A549 (cell line): ENCODE results near the gene TEKTIP1. TPM values are rescaled to one million over a fixed set of nuclear protein-coding genes. Genes with fewer than 3 reads are reported as not detected.

Experiments used
- ATAC-seq, 2 experiments: fragments of 200-7000 bp in 1 of 2; fragments of >200 bp in 1 of 2; cut with Nextera tagmentation in 1 of 2; cut with Tn5 transposase in 1 of 2; 3 replicates each; pipeline versions ENCODE4 v1.8.0 to v1.9.1; 2018 to 2020; ENCODE audit warnings: mild to moderate bottlenecking in 1 of 2, moderate library complexity in 1 of 2
- CTCF ChIA-PET: fragments of 300-600 bp; sonication (Branson Sonifier 250); formaldehyde crosslinking; extraction: SDS; loops from one replicate; lab custom pipeline; 2021; ENCODE audit warnings: antibody characterized with exemption, inconsistent platforms; lab: Yijun Ruan, JAX
- POLR2A ChIA-PET: fragments of 350-600 bp; formaldehyde crosslinking; extraction: SDS; loops from one replicate; lab custom pipeline; 2021; ENCODE audit warnings: antibody characterized with exemption, inconsistent platforms; lab: Yijun Ruan, JAX
- DNase-seq, 2 experiments: peaks; one replicate each; pipeline versions ENCODE4 v3.0.0 to v3.0.0-alpha.2; 2011 to 2016; ENCODE audit warnings: low read depth in 1 of 2, low spot score in 1 of 2
- FAIRE-seq: peaks from 2 replicates; lab custom pipeline; 2011; peaks lifted over from hg19 to GRCh38; lab: Jason Lieb, UNC
- H3K27ac ChIP-seq, 2 experiments: fragments of >200 bp; sonication (Bioruptor Twin); formaldehyde crosslinking; 3 replicates each; pipeline ENCODE4 v1.5.1; 2016 to 2017
- H3K4me1 ChIP-seq: fragments of >200 bp; sonication (Bioruptor Twin); formaldehyde crosslinking; 3 replicates; pipeline ENCODE4 v1.6.1; 2016
- H3K4me2 ChIP-seq: fragments of >200 bp; sonication (Bioruptor Twin); formaldehyde crosslinking; 3 replicates; pipeline ENCODE4 v1.6.1; 2016
- H3K4me3 ChIP-seq: fragments of >200 bp; sonication (Bioruptor Twin); formaldehyde crosslinking; 3 replicates; pipeline ENCODE4 v1.5.1; 2016
- H3K9me3 ChIP-seq: fragments of >200 bp; sonication (Bioruptor Twin); formaldehyde crosslinking; 3 replicates; pipeline ENCODE4 v1.6.1; 2016
- BHLHE40 ChIP-seq: IDR thresholded peaks from 2 replicates; pipeline ENCODE4 v1.6.1; 2012; ENCODE audit warnings: low read depth, low read length, inconsistent platforms
- CBX2 ChIP-seq: fragments of 200-600 bp; sonication (generic); IDR thresholded peaks from 2 replicates; pipeline ENCODE4 v1.6.1; 2016; ENCODE audit warnings: low read depth, mild to moderate bottlenecking, borderline replicate concordance
- CBX8 ChIP-seq: fragments of 200-600 bp; sonication (generic); IDR thresholded peaks from 2 replicates; pipeline ENCODE4 v1.6.1; 2016
- CHD2 ChIP-seq: fragments of 150-350 bp; IDR thresholded peaks from 2 replicates; pipeline ENCODE4 v1.6.1; 2014; ENCODE audit warnings: low read length; ENCODE audit not compliant: partially characterized antibody
- EHF ChIP-seq: fragments of 250-450 bp; sonication (Bioruptor Pico); IDR thresholded peaks from 2 replicates; pipeline ENCODE4 v1.5.0; 2020; ENCODE audit warnings: mild to moderate bottlenecking
- EP300 ChIP-seq, 2 experiments: fragments of >200 bp; sonication (Bioruptor Twin); formaldehyde crosslinking; IDR thresholded peaks; 2 replicates in 1 of 2; 3 replicates in 1 of 2; pipeline ENCODE4 v1.6.1; 2016 to 2017
- FOSL2 ChIP-seq, 2 experiments: fragments of 450-650 bp in 1 of 2; fragments of >200 bp in 1 of 2; sonication (Bioruptor Twin) in 1 of 2; formaldehyde crosslinking; IDR thresholded peaks; 2 replicates each; pipeline versions ENCODE4 v1.5.0 to v1.6.1; 2016 to 2020; ENCODE audit warnings: mild to moderate bottlenecking in 1 of 2, moderate library complexity in 1 of 2
- HOXA7 ChIP-seq: fragments of 250-450 bp; sonication (Bioruptor Pico); IDR thresholded peaks from 2 replicates; pipeline ENCODE4 v1.5.0; 2020; ENCODE audit warnings: mild to moderate bottlenecking, moderate library complexity
- HOXB13 ChIP-seq: fragments of 250-450 bp; sonication (Bioruptor Pico); IDR thresholded peaks from 2 replicates; pipeline ENCODE4 v1.5.0; 2020; ENCODE audit warnings: low read depth, mild to moderate bottlenecking, moderate library complexity
- HOXB5 ChIP-seq: fragments of 250-450 bp; sonication (Bioruptor Pico); IDR thresholded peaks from 2 replicates; pipeline ENCODE4 v1.5.0; 2020; ENCODE audit warnings: mild to moderate bottlenecking, moderate library complexity
- KDM5A ChIP-seq: fragments of 200-600 bp; sonication (generic); IDR thresholded peaks from 2 replicates; pipeline ENCODE4 v1.6.1; 2016; ENCODE audit warnings: antibody characterized with exemption, mild to moderate bottlenecking
- MAFK ChIP-seq: fragments of 450-650 bp; IDR thresholded peaks from 2 replicates; pipeline ENCODE4 v1.6.1; 2014; ENCODE audit not compliant: partially characterized antibody
- MAZ ChIP-seq: fragments of 150-350 bp; IDR thresholded peaks from 2 replicates; pipeline ENCODE4 v1.6.1; 2014; ENCODE audit warnings: antibody characterized with exemption, low read depth, low read length, borderline replicate concordance
- NFE2L2 ChIP-seq: fragments of 150-350 bp; conservative IDR thresholded peaks from 2 replicates; pipeline ENCODE4 v1.6.1; 2014; ENCODE audit warnings: low read length
- NPAS2 ChIP-seq: fragments of 250-450 bp; sonication (Bioruptor Pico); IDR thresholded peaks from 2 replicates; pipeline ENCODE4 v1.8.0; 2022; ENCODE audit warnings: mild to moderate bottlenecking, moderate library complexity, borderline replicate concordance
- PHF8 ChIP-seq: fragments of 200-600 bp; sonication (generic); IDR thresholded peaks from 2 replicates; pipeline ENCODE4 v1.6.1; 2016; ENCODE audit warnings: low read depth, mild to moderate bottlenecking, antibody characterized with exemption, moderate library complexity, borderline replicate concordance
- SMC3 ChIP-seq: fragments of >200 bp; sonication (Bioruptor Twin); formaldehyde crosslinking; IDR thresholded peaks from 3 replicates; pipeline ENCODE4 v1.6.1; 2018; ENCODE audit warnings: inconsistent platforms
- SREBF2 ChIP-seq: fragments of 450-650 bp; IDR thresholded peaks from 2 replicates; pipeline ENCODE4 v1.6.1; 2014; ENCODE audit warnings: mild to moderate bottlenecking, moderate library complexity
- TFCP2L1 ChIP-seq: fragments of 250-450 bp; sonication (Bioruptor Pico); IDR thresholded peaks from 2 replicates; pipeline ENCODE4 v1.5.0; 2021; ENCODE audit warnings: mild to moderate bottlenecking
- TP53 ChIP-seq: fragments of 250-450 bp; sonication (Bioruptor Pico); IDR thresholded peaks from 2 replicates; pipeline ENCODE4 v1.5.0; 2021; ENCODE audit warnings: mild to moderate bottlenecking, moderate library complexity
- ZFP36 ChIP-seq: fragments of 450-650 bp; IDR thresholded peaks from 2 replicates; pipeline ENCODE4 v1.6.1; 2014; ENCODE audit warnings: borderline replicate concordance; ENCODE audit not compliant: partially characterized antibody
- ZNF302 ChIP-seq: fragments of 250-450 bp; sonication (Bioruptor Pico); IDR thresholded peaks from 2 replicates; pipeline ENCODE4 v1.9.0; 2021; ENCODE audit warnings: inconsistent platforms, mild to moderate bottlenecking, moderate library complexity
- ZSCAN20 ChIP-seq: fragments of 250-450 bp; sonication (Bioruptor Pico); IDR thresholded peaks from 2 replicates; pipeline ENCODE4 v1.8.0; 2022; ENCODE audit warnings: mild to moderate bottlenecking, moderate library complexity
- WGBS: methylation state at CpG from one replicate; pipeline ENCODE4 v1.1.6; 2017; ENCODE audit errors: missing lambda C conversion rate; 5-methylcytosine and 5-hydroxymethylcytosine counted together
- polyA plus RNA-seq, 4 experiments: library from polyadenylated mRNA; depleted of rRNA in 3 of 4; stranded (reverse); fragments of >200 nt; fragmentation: RNase III in 1 of 4; extraction: RNeasy Plus Mini Kit Qiagen cat#74134 plus additional on column Dnase treatment in 1 of 4; gene quantifications; 2 replicates in 3 of 4; 3 replicates in 1 of 4; pipeline ENCODE4 v1.2.3, GENCODE V29; 2011 to 2017
- TF ChIP-seq, protein P1 (sequence below): fragments of >200 bp; sonication (Bioruptor Twin); formaldehyde crosslinking; IDR thresholded peaks from 2 replicates; pipeline ENCODE4 v1.6.1; 2016
- TF ChIP-seq, protein P2 (sequence below): IDR thresholded peaks from 2 replicates; pipeline ENCODE4 v1.6.1; 2012
- TF ChIP-seq, protein P3 (sequence below): IDR thresholded peaks from 2 replicates; pipeline ENCODE4 v1.6.1; 2012; ENCODE audit warnings: low read depth, borderline replicate concordance
- TF ChIP-seq, protein P4 (sequence below): fragments of 450-650 bp; IDR thresholded peaks from 2 replicates; pipeline ENCODE4 v1.6.1; 2014; ENCODE audit warnings: antibody characterized with exemption

The TEKTIP1 gene
- polyA plus RNA-seq, 2 of the 4 experiments (the other 2 are of a cell fraction) = not detected

DNA sequence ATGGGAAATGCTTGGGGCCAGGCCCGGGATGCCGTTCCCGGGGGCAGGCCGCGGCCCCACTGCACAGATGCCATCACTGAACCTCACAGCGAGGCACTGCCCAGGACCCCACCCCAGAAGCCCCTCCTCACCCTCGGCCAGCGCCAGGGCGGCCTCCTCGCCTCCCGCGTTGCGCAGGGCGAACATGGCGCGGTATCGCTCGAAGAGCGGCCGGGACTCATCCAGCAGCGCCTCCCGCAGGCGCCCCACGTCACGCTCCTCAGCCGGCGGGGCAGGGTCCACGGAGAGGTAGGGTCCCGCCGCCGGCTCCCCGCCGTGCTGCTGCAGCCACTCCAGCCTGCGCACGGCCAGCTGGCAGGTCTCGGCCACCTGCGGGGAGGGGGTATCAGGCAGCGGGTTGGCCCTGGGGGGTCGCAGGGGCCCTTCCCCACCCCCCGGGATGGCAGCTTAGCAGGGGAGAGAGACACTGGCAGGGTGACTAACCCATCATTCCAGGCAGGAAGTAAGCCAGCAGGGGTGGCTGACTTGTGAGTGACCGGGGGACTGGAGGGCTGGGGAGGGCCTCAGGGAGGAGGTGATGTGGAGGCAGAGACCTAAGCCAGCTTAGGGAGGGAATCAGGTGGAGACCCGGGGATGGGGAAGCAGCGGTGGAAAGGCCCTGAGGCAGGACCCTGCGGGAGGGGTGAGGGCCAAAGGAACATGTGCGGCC lies 46.7 kb upstream of the TEKTIP1 start:
- no peak overlapping the region for H3K27ac ChIP-seq
- no peak for TF ChIP-seq NFE2L2
- DNase-seq (no peak), ATAC-seq (no peak), FAIRE-seq (no peak)
- ChIA-PET POLR2A (no interaction called here), CTCF (interaction anchor here (5.0 kb wide), 1 partner anchor 19 kb away, joined by 27 read pairs; no protein-coding TSS in a partner anchor)
- H3K4me2 ChIP-seq = no peak overlapping the region
- H3K9me3 ChIP-seq = no peaks in the 10 kb centered on the region
- no peak overlapping the region for H3K4me3 ChIP-seq
- WGBS = 95% methylated on average over 20 of the region's 45 CpGs
- H3K4me1 ChIP-seq = no peaks in the 10 kb centered on the region

DNA sequence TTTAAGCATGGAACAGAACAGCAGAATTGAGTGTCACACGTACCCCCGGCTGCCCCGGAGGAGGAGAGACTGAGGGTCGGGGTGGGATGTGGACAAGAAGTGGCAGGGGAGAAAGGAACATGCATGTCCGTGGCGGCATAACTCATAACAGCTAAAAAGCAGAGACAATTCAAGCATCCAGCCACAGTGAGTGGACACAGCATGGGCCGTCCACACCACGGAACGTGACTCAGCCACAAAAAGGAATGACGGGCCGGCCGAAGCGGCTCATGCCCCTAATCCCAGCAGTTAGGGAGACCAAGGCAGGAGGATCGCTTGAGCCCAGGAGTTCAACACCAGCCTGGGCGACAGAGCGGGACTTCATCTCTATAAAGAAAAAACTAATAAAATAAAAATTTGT lies 46.1 kb upstream of the TEKTIP1 start:
- no peak overlapping the region for H3K4me2 ChIP-seq
- WGBS = 92% methylated on average over 16 of the region's 16 CpGs
- ChIA-PET CTCF (interaction anchor here (2.3 to 5.0 kb wide), 2 partner anchors 8 to 20 kb away, joined by 10 to 27 read pairs; no protein-coding TSS in a partner anchor), POLR2A (no interaction called here)
- H3K27ac ChIP-seq = no peak overlapping the region
- DNase-seq (no peak), FAIRE-seq (no peak), ATAC-seq (no peak)
- no peaks in the 10 kb centered on the region for H3K9me3 ChIP-seq
- H3K4me1 ChIP-seq = no peaks in the 10 kb centered on the region
- no peak overlapping the region for H3K4me3 ChIP-seq
- TF ChIP-seq ZNF302 (CRISPR knock-in tag) (no peak), SREBF2 (no peak), MAFK (no peak), KDM5A (no peak), CBX2 (no peak), ZFP36 (no peak), NFE2L2 (no peak), CBX8 (no peak), HOXB5 (no peak), EHF (no peak), CHD2 (no peak), MAZ (no peak), TFCP2L1 (CRISPR knock-in tag) (no peak), SMC3 (no peak)
- TF ChIP-seq, protein P1, sequence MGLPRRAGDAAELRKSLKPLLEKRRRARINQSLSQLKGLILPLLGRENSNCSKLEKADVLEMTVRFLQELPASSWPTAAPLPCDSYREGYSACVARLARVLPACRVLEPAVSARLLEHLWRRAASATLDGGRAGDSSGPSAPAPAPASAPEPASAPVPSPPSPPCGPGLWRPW = no peak
- TF ChIP-seq, protein P2, sequence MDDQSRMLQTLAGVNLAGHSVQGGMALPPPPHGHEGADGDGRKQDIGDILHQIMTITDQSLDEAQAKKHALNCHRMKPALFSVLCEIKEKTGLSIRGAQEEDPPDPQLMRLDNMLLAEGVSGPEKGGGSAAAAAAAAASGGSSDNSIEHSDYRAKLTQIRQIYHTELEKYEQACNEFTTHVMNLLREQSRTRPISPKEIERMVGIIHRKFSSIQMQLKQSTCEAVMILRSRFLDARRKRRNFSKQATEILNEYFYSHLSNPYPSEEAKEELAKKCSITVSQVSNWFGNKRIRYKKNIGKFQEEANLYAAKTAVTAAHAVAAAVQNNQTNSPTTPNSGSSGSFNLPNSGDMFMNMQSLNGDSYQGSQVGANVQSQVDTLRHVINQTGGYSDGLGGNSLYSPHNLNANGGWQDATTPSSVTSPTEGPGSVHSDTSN = no peak

DNA sequence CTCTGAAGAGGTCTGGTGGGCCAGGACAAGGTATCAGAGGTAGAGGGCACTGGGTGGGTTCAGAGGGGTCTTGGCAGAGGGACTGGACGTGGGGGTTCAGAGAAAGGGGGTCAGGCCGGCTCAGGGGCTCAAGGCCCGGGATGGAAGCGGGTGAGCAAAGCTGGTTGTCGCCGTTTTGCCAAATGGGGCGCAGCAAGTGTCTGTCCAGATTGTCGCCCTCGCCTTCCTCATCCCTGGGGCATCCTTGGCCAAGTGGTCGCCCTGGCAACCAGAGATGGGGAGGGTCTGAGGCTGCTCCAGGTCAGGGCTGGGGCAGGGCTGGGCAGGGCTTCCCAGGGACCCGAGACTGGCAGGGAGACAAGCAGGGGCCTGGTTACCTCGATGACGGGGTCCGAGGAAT lies 45.3 kb upstream of the TEKTIP1 start:
- Histone ChIP-seq H3K4me1 (no peaks in the 10 kb centered on the region), H3K27ac (no peak overlapping the region), H3K4me3 (no peak overlapping the region), H3K9me3 (no peaks in the 10 kb centered on the region), H3K4me2 (no peak overlapping the region)
- no peak for TF ChIP-seq ZSCAN20 (CRISPR knock-in tag)
- TF ChIP-seq NFE2L2 = no peak
- TF ChIP-seq FOSL2 (IDR thresholded peaks at IDR 0.05) = no peak
- no peak for TF ChIP-seq FOSL2 (CRISPR knock-in tag; IDR thresholded peaks at IDR 0.05)
- TF ChIP-seq EP300 (IDR thresholded peaks at IDR 0.05) = no peak
- no peak for TF ChIP-seq HOXB13 (CRISPR knock-in tag)
- TF ChIP-seq, protein P2 = no peak
- TF ChIP-seq PHF8 = no peak
- TF ChIP-seq, protein P3, sequence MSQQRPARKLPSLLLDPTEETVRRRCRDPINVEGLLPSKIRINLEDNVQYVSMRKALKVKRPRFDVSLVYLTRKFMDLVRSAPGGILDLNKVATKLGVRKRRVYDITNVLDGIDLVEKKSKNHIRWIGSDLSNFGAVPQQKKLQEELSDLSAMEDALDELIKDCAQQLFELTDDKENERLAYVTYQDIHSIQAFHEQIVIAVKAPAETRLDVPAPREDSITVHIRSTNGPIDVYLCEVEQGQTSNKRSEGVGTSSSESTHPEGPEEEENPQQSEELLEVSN = no peak
- TF ChIP-seq ZNF302 (CRISPR knock-in tag) = no peak
- TF ChIP-seq SREBF2 = no peak
- no peak for TF ChIP-seq NPAS2
- TF ChIP-seq, protein P4, sequence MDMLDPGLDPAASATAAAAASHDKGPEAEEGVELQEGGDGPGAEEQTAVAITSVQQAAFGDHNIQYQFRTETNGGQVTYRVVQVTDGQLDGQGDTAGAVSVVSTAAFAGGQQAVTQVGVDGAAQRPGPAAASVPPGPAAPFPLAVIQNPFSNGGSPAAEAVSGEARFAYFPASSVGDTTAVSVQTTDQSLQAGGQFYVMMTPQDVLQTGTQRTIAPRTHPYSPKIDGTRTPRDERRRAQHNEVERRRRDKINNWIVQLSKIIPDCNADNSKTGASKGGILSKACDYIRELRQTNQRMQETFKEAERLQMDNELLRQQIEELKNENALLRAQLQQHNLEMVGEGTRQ = no peak
- TF ChIP-seq TP53 = no peak
- TF ChIP-seq HOXA7 (CRISPR knock-in tag) = no peak
- TF ChIP-seq TFCP2L1 (CRISPR knock-in tag) = no peak
- TF ChIP-seq, protein P1 = no peak
- no peak for TF ChIP-seq EHF
- TF ChIP-seq ZFP36 = no peak
- no peak for TF ChIP-seq MAZ
- no peak for TF ChIP-seq BHLHE40
- DNase-seq = no peak
- WGBS = 93% methylated on average over 7 of the region's 14 CpGs
- FAIRE-seq = no peak
- ChIA-PET CTCF (interaction anchor here (2.3 to 5.0 kb wide), 2 partner anchors 9 to 20 kb away, joined by 10 to 27 read pairs; no protein-coding TSS in a partner anchor), POLR2A (no interaction called here)
- peak in 1 of 2 experiments; percentile 36; a peak in 1 of 6 replicates for ATAC-seq
